Spleen (tissue), 11 donors: ENCODE measurements around the gene HCFC1. TPM values are rescaled to one million over a fixed set of nuclear protein-coding genes. Genes with fewer than 3 reads are reported as not detected.
A peak's percentile ranks its signal among the peaks of the same experiment; 100 is the strongest.

Source experiments
- DNase-seq: peaks from one replicate; pipeline ENCODE4 v3.0.0-alpha.2; 2020
- H3K27ac ChIP-seq, 8 donors: fragments of 200-600 bp; sonication (generic) in 7 of 8; 1 replicate in 4 of 8; 2 replicates in 4 of 8; pipeline versions ENCODE4 v1.5.0 to v1.8.0; 2016 to 2021; ENCODE audit warnings: inconsistent platforms in 4 of 8, mild to moderate bottlenecking in 4 of 8, moderate library complexity in 1 of 8
- H3K27me3 ChIP-seq, 7 donors: fragments of 200-600 bp; sonication (generic) in 6 of 7; replicated peaks in 1 of 7; 1 replicate in 4 of 7; 2 replicates in 3 of 7; pipeline versions ENCODE4 v1.5.0 to v1.8.0; 2016 to 2021; ENCODE audit warnings: inconsistent platforms in 3 of 7, mild to moderate bottlenecking in 1 of 7
- H3K36me3 ChIP-seq, 6 donors: fragments of 200-600 bp; sonication (generic) in 5 of 6; 1 replicate in 4 of 6; 2 replicates in 2 of 6; pipeline versions ENCODE4 v1.5.0 to v1.8.0; 2016 to 2021; ENCODE audit warnings: inconsistent platforms in 2 of 6
- H3K4me1 ChIP-seq, 6 donors: fragments of 200-600 bp; sonication (generic) in 5 of 6; 1 replicate in 3 of 6; 2 replicates in 3 of 6; pipeline versions ENCODE4 v1.5.0 to v1.8.0; 2016 to 2021; ENCODE audit warnings: inconsistent platforms in 3 of 6
- H3K4me3 ChIP-seq, 8 donors: fragments of 200-600 bp; sonication (generic) in 7 of 8; 1 replicate in 4 of 8; 2 replicates in 4 of 8; pipeline versions ENCODE4 v1.5.0 to v1.8.0; 2016 to 2021; ENCODE audit warnings: inconsistent platforms in 4 of 8, mild to moderate bottlenecking in 4 of 8, moderate library complexity in 2 of 8
- H3K9me3 ChIP-seq, 8 donors: fragments of 200-600 bp; sonication (generic) in 7 of 8; 1 replicate in 4 of 8; 2 replicates in 4 of 8; pipeline versions ENCODE4 v1.5.0 to v1.8.0; 2016 to 2021; ENCODE audit warnings: inconsistent platforms in 4 of 8
- POLR2A ChIP-seq, 3 donors: fragments of 450-650 bp; IDR thresholded peaks; one replicate each; pipeline ENCODE4 v1.5.1; 2017; ENCODE audit warnings: antibody characterized with exemption in 3 of 3, mild to moderate bottlenecking in 1 of 3
- POLR2AphosphoS5 ChIP-seq, 3 donors: sonication (generic); formaldehyde crosslinking; IDR thresholded peaks; one replicate each; pipeline ENCODE4 v1.5.1; 2017; ENCODE audit warnings: antibody characterized with exemption in 3 of 3
- WGBS, 5 donors: extraction: QIAGEN DNeasy Blood & Tissue Kit in 3 of 5; methylation state at CpG; one replicate each; pipeline versions ENCODE4 v1.1.5 to v1.1.7; 2013 to 2018; 5-methylcytosine and 5-hydroxymethylcytosine counted together
- intact Hi-C: fragments of 100-400 bp; cut with DNase I; formaldehyde crosslinking; loops from one replicate; pipeline ENCODE4 v1.15.0; 2023; ENCODE audit warnings: low total_unique reads
- polyA plus RNA-seq, 3 donors: library from polyadenylated mRNA; stranded (reverse); fragments of 200-250 nt; gene quantifications; one replicate each; pipeline ENCODE4 v1.2.1, GENCODE V29; 2013
- total RNA-seq, 7 donors: library from RNA; depleted of rRNA in 3 of 7; stranded (reverse); fragments of >200 nt in 3 of 7; fragmentation: NEBNext Ultra II Directional in 4 of 7; extraction: Animal tissue kit (Norgen Biotek cat#: 25700) in 4 of 7; gene quantifications; one replicate each; pipeline versions ENCODE4 v1.1.0 to v1.2.1, GENCODE V29; 2016 to 2021
- TF ChIP-seq, protein P1 (sequence below), 11 experiments: fragments of 200-600 bp in 7 of 11; fragments of 450-650 bp in 4 of 11; sonication (generic) in 4 of 11; IDR thresholded peaks in 8 of 11; conservative IDR thresholded peaks in 3 of 11; 1 replicate in 7 of 11; 2 replicates in 4 of 11; pipeline versions ENCODE4 v1.4.0 to v1.8.0; 2016 to 2021; ENCODE audit warnings: antibody characterized with exemption in 11 of 11, inconsistent platforms in 4 of 11, mild to moderate bottlenecking in 1 of 11
- donor health status: healthy with polysubstance abuse.
- donor health status: DM: no; HTN: no; CAD: no; lungs with moderate emphysema.
- donor health status: DM: no; HTN: no; CAD: no.
- donor health status: Bipolar disorder and iron deficiency.
- donor health status: healthy.
- donor health status: DM: no; HTN: no; CAD: no.
- donor health status: DM: yes; HTN: yes; CAD: no.

The HCFC1 gene
- total and polyA plus RNA-seq, 10 donors: 9.5 to 86.5 (median 60.8) TPM

- Histone ChIP-seq H3K27ac (peak overlapping the region; percentile 63 to 90 (median 82)), H3K9me3 (no peaks in the 10 kb centered on the region), H3K27me3 (peaks cover 0 to 21% (median 0%) of the 10 kb centered on the region in 7 donors), H3K4me1 (peaks cover 23 to 68% (median 54%) of the 10 kb centered on the region in 6 donors), H3K4me3 (peak overlapping the region in 1 of 8 donors; percentile 48), H3K36me3 (peaks cover 0 to 4% (median 0%) of the 10 kb centered on the region in 6 donors)
- peak in 1 of 3 donors; percentile 34 for TF ChIP-seq POLR2AphosphoS5 (IDR thresholded peaks at IDR 0.05)
- TF ChIP-seq, protein P1, sequence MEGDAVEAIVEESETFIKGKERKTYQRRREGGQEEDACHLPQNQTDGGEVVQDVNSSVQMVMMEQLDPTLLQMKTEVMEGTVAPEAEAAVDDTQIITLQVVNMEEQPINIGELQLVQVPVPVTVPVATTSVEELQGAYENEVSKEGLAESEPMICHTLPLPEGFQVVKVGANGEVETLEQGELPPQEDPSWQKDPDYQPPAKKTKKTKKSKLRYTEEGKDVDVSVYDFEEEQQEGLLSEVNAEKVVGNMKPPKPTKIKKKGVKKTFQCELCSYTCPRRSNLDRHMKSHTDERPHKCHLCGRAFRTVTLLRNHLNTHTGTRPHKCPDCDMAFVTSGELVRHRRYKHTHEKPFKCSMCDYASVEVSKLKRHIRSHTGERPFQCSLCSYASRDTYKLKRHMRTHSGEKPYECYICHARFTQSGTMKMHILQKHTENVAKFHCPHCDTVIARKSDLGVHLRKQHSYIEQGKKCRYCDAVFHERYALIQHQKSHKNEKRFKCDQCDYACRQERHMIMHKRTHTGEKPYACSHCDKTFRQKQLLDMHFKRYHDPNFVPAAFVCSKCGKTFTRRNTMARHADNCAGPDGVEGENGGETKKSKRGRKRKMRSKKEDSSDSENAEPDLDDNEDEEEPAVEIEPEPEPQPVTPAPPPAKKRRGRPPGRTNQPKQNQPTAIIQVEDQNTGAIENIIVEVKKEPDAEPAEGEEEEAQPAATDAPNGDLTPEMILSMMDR (IDR thresholded peaks at IDR 0.05 in 8 of 11, conservative IDR thresholded peaks at IDR 0.05 in 3 of 11): no peak
- TF ChIP-seq POLR2A (IDR thresholded peaks at IDR 0.05): no peak
- DNase-seq: peak; percentile 77
- intact Hi-C loops: no loop called here
- 43 to 63% (median 55%) methylated on average over 13 to 20 of the region's 20 CpGs for WGBS, 5 donors
Measured at GRCh38 chrX:153984351-153985178, 12.9 kb upstream of the HCFC1 start.

DNA sequence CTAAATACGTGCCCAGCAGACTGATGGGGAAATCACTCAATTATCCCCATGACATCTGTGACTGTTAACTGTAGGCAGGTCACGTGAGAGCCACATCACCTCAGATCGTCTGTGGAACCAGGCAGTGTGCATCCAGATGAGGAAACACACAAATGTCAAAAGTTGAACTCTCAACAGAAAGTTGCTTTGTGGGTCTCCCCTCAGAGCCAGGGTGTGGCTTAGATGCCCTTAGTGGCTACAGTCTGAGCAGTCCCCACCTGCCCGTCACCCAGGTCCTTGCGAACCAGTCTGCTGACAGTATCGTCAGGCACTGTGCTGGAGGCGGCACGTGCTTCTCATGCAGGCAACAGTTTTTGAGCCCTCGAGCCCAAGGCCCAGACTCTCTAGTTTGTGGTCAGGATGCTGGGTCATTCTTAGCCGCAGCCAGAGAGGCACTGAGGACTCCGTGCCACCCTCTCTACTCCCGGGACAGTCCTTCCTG, 11.7 kb upstream of the HCFC1 start:
- peak; percentile 76 for DNase-seq
- peaks cover 23 to 68% (median 54%) of the 10 kb centered on the region in 6 donors for H3K4me1 ChIP-seq
- H3K27me3 ChIP-seq: peaks cover 0 to 21% (median 0%) of the 10 kb centered on the region in 7 donors

GRCh38 chrX:153981771-153982533, 10.3 kb upstream of the HCFC1 start:
- Histone ChIP-seq H3K4me1 (peaks cover 23 to 68% (median 54%) of the 10 kb centered on the region in 6 donors), H3K36me3 (peaks cover 0 to 4% (median 0%) of the 10 kb centered on the region in 6 donors), H3K27ac (peak overlapping the region; percentile 60 to 90 (median 76)), H3K9me3 (no peaks in the 10 kb centered on the region), H3K4me3 (peak overlapping the region in 2 of 8 donors; percentile 1 to 54), H3K27me3 (peaks cover 0 to 21% (median 0%) of the 10 kb centered on the region in 7 donors)
- TF ChIP-seq, protein P1 (IDR thresholded peaks at IDR 0.05 in 8 of 11, conservative IDR thresholded peaks at IDR 0.05 in 3 of 11): no peak
- TF ChIP-seq POLR2AphosphoS5 (IDR thresholded peaks at IDR 0.05) (peak; percentile 61 to 78 (median 69)), POLR2A (IDR thresholded peaks at IDR 0.05) (no peak)
- intact Hi-C loops: no loop called here
- peak; percentile 89 for DNase-seq
- 5 to 69% (median 54%) methylated on average over 12 to 52 of the region's 52 CpGs for WGBS, 5 donors

More for the DNA sequence above, 11.7 kb upstream of the HCFC1 start:
- 54 to 77% (median 60%) methylated on average over 6 to 12 of the region's 12 CpGs for WGBS, 5 donors
- H3K36me3 ChIP-seq: peaks cover 0 to 4% (median 0%) of the 10 kb centered on the region in 6 donors
- TF ChIP-seq, protein P1 (IDR thresholded peaks at IDR 0.05 in 8 of 11, conservative IDR thresholded peaks at IDR 0.05 in 3 of 11): no peak
- TF ChIP-seq POLR2A (IDR thresholded peaks at IDR 0.05) (no peak), POLR2AphosphoS5 (IDR thresholded peaks at IDR 0.05) (no peak)
- H3K27ac ChIP-seq: peak overlapping the region in 7 of 8 donors; percentile 8 to 90 (median 83)
- no peaks in the 10 kb centered on the region for H3K9me3 ChIP-seq
- intact Hi-C loops: no loop called here
- H3K4me3 ChIP-seq: no peak overlapping the region
